ACC112 (cell line): ENCODE measurements around the gene SUGP1.

ENCODE experiments used
- H2AFZ ChIP-seq: fragments of 200-600 bp; sonication (generic); one replicate; pipeline ENCODE4 v1.6.0; 2017; ENCODE audit warnings: antibody characterized with exemption, low read length; ENCODE audit not compliant: unreplicated experiment
- H3K27ac ChIP-seq: fragments of 200-600 bp; sonication (generic); 2 replicates; pipeline ENCODE4 v1.5.1; 2014; ENCODE audit warnings: low read depth, mild to moderate bottlenecking, antibody characterized with exemption, low read length, moderate library complexity
- H3K27me3 ChIP-seq: fragments of 200-600 bp; sonication (generic); 2 replicates; pipeline ENCODE4 v1.6.1; 2014; ENCODE audit warnings: mild to moderate bottlenecking, antibody characterized with exemption, low read length, moderate library complexity, mixed read lengths; ENCODE audit not compliant: insufficient read depth
- H3K36me3 ChIP-seq: fragments of 200-600 bp; sonication (generic); 2 replicates; pipeline ENCODE4 v1.6.1; 2016; ENCODE audit warnings: mild to moderate bottlenecking, antibody characterized with exemption, low read length, moderate library complexity, mixed read lengths; ENCODE audit not compliant: insufficient read depth
- H3K4me1 ChIP-seq: fragments of 200-600 bp; sonication (generic); one replicate; pipeline ENCODE4 v1.6.1; 2016; ENCODE audit warnings: low read length, mixed read lengths; ENCODE audit not compliant: insufficient read depth, unreplicated experiment, control insufficient read depth
- H3K4me3 ChIP-seq: fragments of 200-600 bp; sonication (generic); 2 replicates; pipeline ENCODE4 v1.5.1; 2014; ENCODE audit warnings: mild to moderate bottlenecking, low read depth, low read length
- H3K79me2 ChIP-seq: fragments of 200-600 bp; sonication (generic); one replicate; pipeline ENCODE4 v1.6.0; 2016; ENCODE audit warnings: low read length; ENCODE audit not compliant: control insufficient read depth, unreplicated experiment, insufficient read depth

The SUGP1 gene

GRCh38 chr19:19226663-19227062 lies 93.6 kb downstream of the SUGP1 start:
- Histone ChIP-seq H3K4me1 (no peaks in the 10 kb centered on the region), H3K27me3 (peaks cover 8% of the 10 kb centered on the region), H2AFZ (no peak overlapping the region), H3K27ac (no peak overlapping the region), H3K4me3 (no peak overlapping the region), H3K79me2 (no peaks in the 10 kb centered on the region), H3K36me3 (no peaks in the 10 kb centered on the region)

GRCh38 chr19:19226204-19226603 lies 94.1 kb downstream of the SUGP1 start:
- Histone ChIP-seq H3K4me1 (no peaks in the 10 kb centered on the region), H2AFZ (no peak overlapping the region), H3K4me3 (no peak overlapping the region), H3K27ac (no peak overlapping the region), H3K27me3 (peaks cover 8% of the 10 kb centered on the region), H3K79me2 (no peaks in the 10 kb centered on the region), H3K36me3 (no peaks in the 10 kb centered on the region)
